ENCODE data around the gene TARS2. TPM values are rescaled to one million over a fixed set of nuclear protein-coding genes. Genes with fewer than 3 reads are reported as not detected.

TARS2 gene
- total RNA-seq, 2 experiments from 2014 or later: 51.0 to 51.8 TPM

DNA sequence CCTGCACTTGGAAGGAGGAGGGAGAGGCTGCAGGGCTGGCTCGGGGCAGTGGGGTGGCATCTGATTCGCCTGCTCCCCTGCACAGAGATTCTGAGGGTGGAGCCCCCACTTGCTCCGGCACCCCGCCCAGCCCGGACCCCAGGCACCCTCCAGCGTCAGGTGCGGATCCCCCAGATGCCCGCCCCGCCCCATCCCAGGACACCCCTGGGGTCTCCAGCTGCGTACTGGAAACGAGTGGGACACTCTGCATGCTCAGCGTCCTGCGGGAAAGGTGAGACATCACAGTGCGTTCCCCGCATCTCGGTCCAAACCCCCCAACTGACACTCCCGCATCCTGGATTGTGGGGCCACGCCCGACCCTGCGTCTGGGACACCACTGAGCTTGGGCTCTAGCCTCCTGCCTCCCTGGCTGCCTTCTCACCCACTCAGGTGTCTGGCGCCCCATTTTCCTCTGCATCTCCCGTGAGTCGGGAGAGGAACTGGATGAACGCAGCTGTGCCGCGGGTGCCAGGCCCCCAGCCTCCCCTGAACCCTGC, 69.9 kb downstream of the TARS2 start:
- CTCF ChIA-PET: interaction anchor here (1.3 to 12.0 kb wide), 6 partner anchors 17 to 302 kb away, joined by 4 to 297 read pairs (median 34); partner anchors contain the start of genes ENSA and MCL1
- DNase-seq (no peak), ATAC-seq (no peak)
- Mint-ChIP-seq H3K36me3 (no peaks in the 10 kb centered on the region), H3K27ac (no peak overlapping the region), H3K27me3 (no peaks in the 10 kb centered on the region), H3K4me3 (no peak overlapping the region), H3K4me1 (peaks cover 22% of the 10 kb centered on the region), H3K9me3 (ENCODE audit: low read depth) (no peaks in the 10 kb centered on the region)

Small RNA genes within 50 kb of the gene (microRNA-seq; reads per million reads assigned to microRNA genes)
- gene MIR4257 (not detected), gene MIR6878 (1.3 reads per million)

Other genes starting within 250 kb of the TARS2 start
- not detected for gene CA14, start 229.6 kb upstream of the TARS2 start, total RNA-seq
- gene APH1A, start 218.4 kb upstream of the TARS2 start, total RNA-seq: 100 to 1,000 TPM; 122 to 142 TPM
- gene C1orf54, start 214.6 kb upstream of the TARS2 start, total RNA-seq: 1 to 10 TPM in 1 of 2 experiments, under 1 TPM in 1; 0.40 to 1.8 TPM
- gene CIART, start 204.9 kb upstream of the TARS2 start, total RNA-seq: 1 to 10 TPM in 1 of 2 experiments, under 1 TPM in 1; 0.44 to 1.7 TPM
- 10 to 100 TPM; 70.9 to 82.8 TPM for gene MRPS21, start 193.6 kb upstream of the TARS2 start, total RNA-seq
- gene PRPF3, start 165.9 kb upstream of the TARS2 start, total RNA-seq: 10 to 100 TPM; 72.5 to 76.2 TPM
- gene RPRD2, start 123.3 kb upstream of the TARS2 start, total RNA-seq: 10 to 100 TPM; 28.1 to 28.5 TPM
- gene ECM1, start 20.7 kb downstream of the TARS2 start, total RNA-seq: 1 to 10 TPM; 1.0 to 1.3 TPM
- gene FALEC, start 28.3 kb downstream of the TARS2 start, total RNA-seq: under 1 TPM in 1 of 2 experiments, not detected in 1; 0.59 TPM
- under 1 TPM; 0.18 to 0.35 TPM for gene ADAMTSL4, start 62.0 kb downstream of the TARS2 start, total RNA-seq
- 100 to 1,000 TPM; 373 to 408 TPM for gene MCL1, start 92.2 kb downstream of the TARS2 start, total RNA-seq
- gene ENSA, start 142.2 kb downstream of the TARS2 start, total RNA-seq: 100 to 1,000 TPM; 202 to 252 TPM
- gene GOLPH3L, start 209.7 kb downstream of the TARS2 start, total RNA-seq: 10 to 100 TPM; 20.7 to 22.6 TPM
- under 1 TPM in 1 of 2 experiments, not detected in 1; 0.26 TPM for gene HORMAD1, start 233.5 kb downstream of the TARS2 start, total RNA-seq

Data from activated CD8-positive, alpha-beta memory T cell treated with anti-CD3 and anti-CD28 coated beads, Interleukin-2, amount 10 ng/mL, durations not matched to agents 7 days and 5 days (primary cell).